Measurements from ENCODE around the gene MAS1L.

GRCh38 chr6:29506446-29507067, 18.8 kb upstream of the MAS1L start:
- no peak for TF ChIP-seq PATZ1 (CRISPR knock-in tag; IDR thresholded peaks at IDR 0.05; ENCODE audit: borderline replicate concordance)
- TF ChIP-seq CSRNP3 (CRISPR knock-in tag; IDR thresholded peaks at IDR 0.05): no peak
- TF ChIP-seq ZFP30 (CRISPR knock-in tag; IDR thresholded peaks at IDR 0.05): no peak
- no peak for TF ChIP-seq OSR1 (CRISPR knock-in tag; IDR thresholded peaks at IDR 0.05)

Data from SK-N-SH treated with all-trans-retinoic acid at 6 μM for 48 hours (cell line).